SJSA1 (cell line): ENCODE results near the gene C17orf100. TPM values are rescaled to one million over a fixed set of nuclear protein-coding genes. Genes with fewer than 3 reads are reported as not detected.

Experiments used
- DNase-seq, 2 experiments: peaks; one replicate each; pipeline ENCODE4 v3.0.0-alpha.2; 2015 to 2020; ENCODE audit warnings: low spot score in 2 of 2, low read depth in 1 of 2
- H3K27ac ChIP-seq: fragments of 250-450 bp; sonication (Bioruptor Pico); 2 replicates; pipeline ENCODE4 v1.5.1; 2020; ENCODE audit warnings: mild to moderate bottlenecking, moderate library complexity
- H3K27me3 ChIP-seq: fragments of 250-450 bp; sonication (Bioruptor Pico); replicated peaks from 2 replicates; pipeline ENCODE4 v1.5.1; 2020; ENCODE audit warnings: mild to moderate bottlenecking, moderate library complexity
- H3K36me3 ChIP-seq: fragments of 250-450 bp; sonication (Bioruptor Pico); 2 replicates; pipeline ENCODE4 v1.5.1; 2020; ENCODE audit warnings: mild to moderate bottlenecking
- H3K4me1 ChIP-seq: fragments of 250-450 bp; sonication (Bioruptor Pico); replicated peaks from 2 replicates; pipeline ENCODE4 v1.6.1; 2021; ENCODE audit warnings: mild to moderate bottlenecking
- H3K4me3 ChIP-seq: fragments of 250-450 bp; sonication (Bioruptor Pico); 2 replicates; pipeline ENCODE4 v1.5.1; 2020; ENCODE audit warnings: mild to moderate bottlenecking
- H3K9me3 ChIP-seq: fragments of 250-450 bp; sonication (Bioruptor Pico); replicated peaks from 2 replicates; pipeline ENCODE4 v1.5.1; 2020; ENCODE audit warnings: mild to moderate bottlenecking
- total RNA-seq: library from RNA; depleted of rRNA; stranded (reverse); fragments of >200 nt; shearing (Covaris generic); gene quantifications from 2 replicates; pipeline ENCODE4 v1.2.3, GENCODE V29; 2014; rRNA removed

The C17orf100 gene
- 0.84 and 0.88 TPM in 2 replicates for total RNA-seq

DNA sequence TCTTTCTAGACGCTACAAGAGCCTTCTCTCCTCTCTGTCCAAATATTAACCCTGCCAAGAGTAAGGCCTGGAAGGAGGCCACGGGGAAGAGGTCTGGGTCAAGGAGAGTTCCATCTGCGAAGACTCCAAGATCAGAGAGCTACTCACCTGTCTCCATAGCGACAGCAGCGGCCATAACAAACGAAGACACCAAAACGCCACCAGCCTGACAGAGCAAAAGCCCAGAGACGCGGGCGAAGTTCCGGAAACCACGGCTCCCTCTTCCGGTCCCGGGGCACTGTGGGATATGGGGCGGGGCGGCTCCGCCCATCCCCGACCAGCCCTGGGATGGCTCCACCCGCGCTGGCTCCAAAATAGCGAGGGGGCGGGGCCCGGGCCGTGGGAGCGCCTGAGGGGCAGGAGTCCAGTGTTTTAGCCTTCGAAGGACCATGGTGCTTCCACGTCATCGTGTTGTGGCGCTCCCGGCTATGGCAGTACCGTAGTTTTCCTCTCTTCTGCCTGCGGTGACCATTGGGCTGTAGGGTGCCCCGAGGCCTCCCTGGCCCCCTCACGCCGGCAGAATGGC, at the start of gene C17orf100, which contains the start of gene MED31:
Gene C17orf100 (plus strand): TSS at position 409 of the 565 bp plus-strand sequence. CDS start 152 bp downstream, at position 561.
Gene MED31 (minus strand): TSS at position 252 of the 565 bp plus-strand sequence. CDS start 77 bp downstream, at position 175.
- DNase-seq: peak; percentile 95 to 96
- Histone ChIP-seq H3K27me3 (no peaks in the 10 kb centered on the region), H3K36me3 (peaks cover 23% of the 10 kb centered on the region), H3K9me3 (peaks cover 5% of the 10 kb centered on the region), H3K4me1 (peaks cover 22% of the 10 kb centered on the region), H3K4me3 (peak within 1 kb of the TSS; percentile 79), H3K27ac (peak within 1 kb of the TSS; percentile 97)

DNA sequence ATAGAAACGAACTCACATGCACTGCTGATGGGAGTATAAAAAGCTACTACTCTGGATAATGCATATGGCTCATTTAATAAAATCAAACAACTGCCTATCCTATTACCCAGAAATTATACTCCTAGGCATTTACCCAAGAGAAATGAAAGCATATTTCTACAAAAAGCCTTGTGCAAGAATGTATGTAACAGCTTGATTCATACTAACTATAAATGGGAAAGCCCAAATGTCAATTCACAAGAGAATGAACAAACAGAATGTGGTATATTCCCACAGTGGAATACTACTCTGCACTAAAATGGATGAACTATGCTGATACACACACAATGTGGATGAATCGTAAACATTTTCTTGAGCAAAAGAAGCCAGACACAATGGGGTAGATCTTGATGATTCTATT, 49.4 kb upstream of the C17orf100 start:
- Histone ChIP-seq H3K9me3 (no peaks in the 10 kb centered on the region), H3K4me3 (no peak overlapping the region), H3K36me3 (peaks cover 65% of the 10 kb centered on the region), H3K27me3 (no peaks in the 10 kb centered on the region), H3K27ac (no peak overlapping the region), H3K4me1 (peaks cover 39% of the 10 kb centered on the region)
- no peak for DNase-seq

DNA sequence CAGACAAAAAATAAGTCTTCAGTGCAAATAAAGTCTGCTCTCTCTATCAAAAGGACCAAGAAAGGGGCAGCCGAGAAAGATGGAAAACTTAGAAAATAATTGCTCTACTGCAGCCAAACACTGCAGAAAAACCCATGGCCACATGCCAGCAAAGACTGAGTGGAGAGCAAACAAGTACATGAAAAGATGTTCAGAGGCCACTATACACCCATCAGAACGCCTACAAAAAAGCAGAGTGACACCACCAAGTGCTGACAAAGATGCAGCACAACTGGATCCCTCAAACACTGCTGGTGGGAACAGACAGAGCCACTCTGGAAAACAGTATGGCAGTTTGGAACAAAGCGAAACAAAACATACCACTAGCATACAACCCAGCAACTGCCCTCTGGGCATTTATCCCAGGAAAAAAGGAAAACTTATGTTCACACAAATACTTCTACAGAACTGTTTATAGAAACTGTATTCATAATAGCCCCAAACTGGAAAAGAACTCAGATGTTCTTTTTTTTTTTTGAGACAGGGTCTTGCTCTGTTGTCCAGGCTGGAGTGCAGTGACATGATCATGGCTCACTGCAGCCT, 47.7 kb upstream of the C17orf100 start:
- H3K4me3 ChIP-seq: no peak overlapping the region
- peaks cover 30% of the 10 kb centered on the region for H3K4me1 ChIP-seq
- peak in 1 of 2 experiments; percentile 31 for DNase-seq
- H3K36me3 ChIP-seq: peaks cover 76% of the 10 kb centered on the region
- H3K27ac ChIP-seq: no peak overlapping the region; the same call in 1 of the 2 replicates
- no peaks in the 10 kb centered on the region for H3K9me3 ChIP-seq
- H3K27me3 ChIP-seq: no peaks in the 10 kb centered on the region

DNA sequence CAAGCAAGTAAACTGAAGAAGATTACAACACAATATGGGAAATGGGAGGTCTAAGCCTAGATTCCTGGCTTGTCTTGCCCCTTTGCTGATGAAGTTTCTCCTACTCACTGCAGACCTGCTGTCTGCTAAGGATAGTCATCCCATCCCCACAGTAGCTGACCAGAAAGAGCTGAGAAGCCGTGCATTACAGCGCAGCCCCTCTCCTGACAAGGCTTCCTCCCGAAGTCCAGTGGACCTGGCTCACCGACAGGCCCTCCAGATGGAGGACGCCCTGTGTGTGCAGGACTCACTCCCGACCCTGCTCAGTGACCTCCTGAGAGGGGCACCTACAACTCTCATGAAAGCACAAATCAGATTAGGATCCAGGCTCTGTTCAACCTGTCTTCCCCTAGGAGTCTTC, 46.4 kb upstream of the C17orf100 start:
- H3K27ac ChIP-seq: no peak overlapping the region
- no peak overlapping the region for H3K4me3 ChIP-seq
- H3K36me3 ChIP-seq: peaks cover 78% of the 10 kb centered on the region

DNA sequence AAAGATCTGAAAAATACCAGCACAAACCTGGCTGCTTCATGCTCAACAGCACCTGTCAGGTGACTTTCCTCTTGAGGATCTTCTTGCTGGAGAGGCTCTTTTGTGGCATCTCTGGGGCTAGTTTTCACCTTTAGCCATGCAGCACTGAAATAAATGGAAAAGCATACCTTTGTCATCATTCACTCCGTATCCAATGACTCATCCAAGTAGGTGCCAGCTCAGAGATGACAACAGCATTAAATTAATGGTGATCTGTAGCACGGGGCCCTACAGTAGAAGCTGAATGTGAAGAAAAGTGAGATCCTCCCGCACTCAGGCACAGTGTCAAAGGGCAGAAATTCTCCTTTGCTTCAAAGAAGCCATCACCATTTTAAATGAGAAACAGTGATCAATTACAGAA, 43.2 kb upstream of the C17orf100 start:
- Histone ChIP-seq H3K9me3 (no peaks in the 10 kb centered on the region), H3K27me3 (no peaks in the 10 kb centered on the region), H3K4me1 (peaks cover 13% of the 10 kb centered on the region), H3K27ac (no peak overlapping the region), H3K4me3 (no peak overlapping the region), H3K36me3 (peaks cover 62% of the 10 kb centered on the region)
- no peak for DNase-seq

More for the DNA sequence above, 46.4 kb upstream of the C17orf100 start:
- Histone ChIP-seq H3K9me3 (no peaks in the 10 kb centered on the region), H3K27me3 (no peaks in the 10 kb centered on the region), H3K4me1 (peaks cover 17% of the 10 kb centered on the region)
- no peak for DNase-seq

DNA sequence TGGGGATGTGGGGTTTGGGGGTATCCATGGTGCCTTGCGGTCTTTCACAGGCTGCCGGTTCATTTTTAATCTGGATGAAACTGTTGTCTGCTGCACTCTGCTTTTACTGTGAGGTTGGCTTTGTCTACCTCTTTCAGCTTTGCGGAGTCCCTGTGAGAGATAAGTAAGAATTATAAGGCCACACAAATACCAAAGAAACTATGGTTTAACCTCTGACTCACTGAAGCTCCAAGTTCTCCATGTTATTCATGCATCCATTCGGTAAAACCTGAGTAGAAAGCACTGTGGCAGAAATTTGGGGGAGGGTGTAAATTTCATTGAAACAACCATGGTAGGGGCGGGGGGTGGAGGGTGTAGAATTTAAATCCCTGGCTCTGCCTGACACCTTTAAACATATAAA, 41.6 kb upstream of the C17orf100 start:
- no peaks in the 10 kb centered on the region for H3K9me3 ChIP-seq
- no peak overlapping the region for H3K4me3 ChIP-seq
- peaks cover 18% of the 10 kb centered on the region for H3K4me1 ChIP-seq
- peaks cover 69% of the 10 kb centered on the region for H3K36me3 ChIP-seq
- no peaks in the 10 kb centered on the region for H3K27me3 ChIP-seq
- H3K27ac ChIP-seq: no peak overlapping the region
- no peak for DNase-seq

DNA sequence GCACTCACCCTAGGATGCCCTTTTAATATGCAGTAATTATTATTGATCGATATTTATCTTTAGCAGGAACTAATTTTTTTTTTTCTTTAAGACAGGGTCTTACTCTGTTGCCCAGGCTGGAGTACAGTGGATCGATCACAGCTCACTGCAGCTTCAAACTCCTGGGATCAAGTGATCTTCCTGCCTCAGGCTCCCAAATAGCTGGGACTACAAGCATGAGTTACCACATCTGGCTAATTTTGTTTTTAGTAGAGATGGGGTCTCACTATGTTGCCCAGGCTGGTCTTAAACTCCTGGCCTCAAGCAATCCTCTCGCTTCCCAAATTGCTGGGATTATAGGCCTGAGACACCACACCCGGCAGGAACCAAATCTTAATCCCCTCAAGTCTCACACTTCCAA, 40.3 kb upstream of the C17orf100 start:
- Histone ChIP-seq H3K27me3 (no peaks in the 10 kb centered on the region), H3K4me3 (no peak overlapping the region), H3K36me3 (peaks cover 63% of the 10 kb centered on the region), H3K9me3 (no peaks in the 10 kb centered on the region), H3K27ac (no peak overlapping the region), H3K4me1 (peaks cover 18% of the 10 kb centered on the region)
- no peak for DNase-seq

DNA sequence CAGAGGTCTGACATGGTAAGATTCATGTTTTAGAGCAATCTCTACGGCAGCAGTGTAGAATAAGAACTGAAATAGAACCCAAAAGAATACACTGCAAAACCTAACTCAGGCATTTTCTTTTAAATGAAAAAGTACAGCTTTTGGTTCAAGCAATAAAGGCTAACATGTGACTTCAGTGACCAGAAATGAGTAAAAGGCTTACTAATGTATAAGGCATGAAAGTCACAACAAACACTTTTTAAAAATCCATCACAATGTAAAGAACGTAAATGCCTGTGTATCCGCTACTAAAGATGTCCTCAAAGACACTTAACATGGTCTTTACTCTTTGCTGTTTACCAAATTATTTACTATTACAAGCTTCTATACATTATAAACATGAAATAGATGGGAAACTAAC, 27.6 kb upstream of the C17orf100 start:
- no peak for DNase-seq
- H3K4me3 ChIP-seq: no peak overlapping the region

DNA sequence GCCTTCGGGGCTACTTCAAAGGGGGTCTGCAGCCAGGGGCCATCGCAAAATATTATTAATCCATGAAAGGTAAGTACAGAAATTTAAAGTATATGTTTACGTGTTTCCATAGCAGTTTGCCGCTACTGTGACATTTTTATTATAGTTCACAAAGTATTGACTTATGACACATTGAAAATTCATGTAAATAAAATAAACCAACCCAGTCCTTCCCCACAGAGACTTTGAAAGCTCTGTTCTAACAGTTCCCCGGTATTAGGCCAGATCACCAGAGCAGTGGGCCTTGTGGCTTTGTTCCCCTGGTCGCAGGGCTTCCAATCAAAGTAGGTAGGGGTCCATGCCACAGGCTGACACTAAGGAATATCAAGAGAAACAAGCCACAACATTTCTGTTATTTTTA, 24.9 kb upstream of the C17orf100 start:
- no peak overlapping the region for H3K4me3 ChIP-seq
- no peaks in the 10 kb centered on the region for H3K27me3 ChIP-seq
- no peaks in the 10 kb centered on the region for H3K9me3 ChIP-seq
- peaks cover 30% of the 10 kb centered on the region for H3K4me1 ChIP-seq
- H3K36me3 ChIP-seq: peaks cover 71% of the 10 kb centered on the region
- peak overlapping the region; percentile 77 for H3K27ac ChIP-seq
- peak in 1 of 2 experiments; percentile 30 for DNase-seq

More for the DNA sequence above, 27.6 kb upstream of the C17orf100 start:
- Histone ChIP-seq H3K36me3 (peaks cover 75% of the 10 kb centered on the region), H3K9me3 (no peaks in the 10 kb centered on the region), H3K27me3 (no peaks in the 10 kb centered on the region), H3K4me1 (peaks cover 30% of the 10 kb centered on the region), H3K27ac (no peak overlapping the region)

DNA sequence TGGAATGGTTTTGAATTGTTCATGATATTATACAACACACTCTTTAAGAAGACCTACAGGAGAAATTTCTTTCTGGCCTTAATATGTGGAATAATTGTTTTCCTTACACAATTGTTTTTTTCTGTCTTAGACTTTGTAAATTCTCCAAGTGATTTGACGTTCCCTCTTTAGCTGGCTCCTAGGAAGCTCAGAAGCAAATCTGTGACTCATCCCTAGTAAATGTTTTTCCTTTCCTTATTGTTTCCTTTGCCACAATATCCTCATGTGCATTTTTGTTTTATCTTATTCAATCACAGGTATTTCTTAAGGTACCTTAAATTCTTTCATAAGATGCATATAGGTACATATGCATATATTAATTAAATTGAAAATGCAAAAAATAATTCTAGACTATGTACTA, 24.5 kb upstream of the C17orf100 start:
- H3K27me3 ChIP-seq: no peaks in the 10 kb centered on the region
- H3K9me3 ChIP-seq: no peaks in the 10 kb centered on the region
- H3K27ac ChIP-seq: peak overlapping the region; percentile 77
- peaks cover 70% of the 10 kb centered on the region for H3K36me3 ChIP-seq
- no peak overlapping the region for H3K4me3 ChIP-seq
- no peak for DNase-seq
- H3K4me1 ChIP-seq: peaks cover 30% of the 10 kb centered on the region

DNA sequence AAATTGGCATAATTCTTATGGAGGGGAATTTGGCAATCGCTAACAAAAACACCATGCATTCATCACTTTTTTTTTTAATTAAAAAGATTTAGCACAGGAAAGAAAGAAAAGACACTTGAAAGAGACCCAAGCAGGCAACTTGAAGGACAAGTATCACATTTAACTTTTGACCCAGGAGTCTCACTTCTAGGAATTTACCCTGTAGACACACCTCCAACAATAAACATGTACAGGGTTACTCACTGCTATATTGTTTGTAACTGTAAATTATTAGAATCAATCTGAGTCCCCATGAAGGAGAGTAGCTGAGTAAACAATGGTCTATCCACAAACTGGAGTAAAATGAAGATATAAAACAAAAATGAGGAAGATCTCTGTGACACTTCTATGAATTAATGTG, 21.2 kb upstream of the C17orf100 start:
- H3K4me1 ChIP-seq: peaks cover 19% of the 10 kb centered on the region
- H3K4me3 ChIP-seq: no peak overlapping the region
- peaks cover 71% of the 10 kb centered on the region for H3K36me3 ChIP-seq
- H3K27me3 ChIP-seq: no peaks in the 10 kb centered on the region; the same call in 1 of the 2 replicates
- no peak overlapping the region for H3K27ac ChIP-seq
- no peak for DNase-seq
- H3K9me3 ChIP-seq: peaks cover 4% of the 10 kb centered on the region; the same call in 1 of the 2 replicates

DNA sequence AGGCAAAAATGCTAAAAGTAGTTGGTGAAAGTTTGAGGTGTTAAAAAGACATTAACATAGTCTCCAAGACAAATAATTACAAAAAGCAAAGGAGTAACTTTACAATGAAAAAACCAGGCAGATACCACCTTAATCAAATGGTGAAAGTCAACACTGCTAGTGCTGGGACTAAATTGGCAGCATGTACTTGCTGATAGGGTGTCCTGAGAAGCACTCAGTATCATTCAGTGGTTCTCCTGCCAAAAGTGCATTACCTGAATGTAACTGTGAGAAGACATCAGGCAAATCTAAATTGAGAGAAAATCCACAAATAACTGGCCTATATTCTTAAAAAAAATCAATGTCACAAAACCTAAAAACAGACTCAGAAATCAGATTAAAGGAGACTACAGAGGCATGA, 19.0 kb upstream of the C17orf100 start:
- no peak overlapping the region for H3K27ac ChIP-seq
- H3K36me3 ChIP-seq: peaks cover 51% of the 10 kb centered on the region
- H3K4me1 ChIP-seq: peaks cover 3% of the 10 kb centered on the region; the same call in 1 of the 2 replicates
- DNase-seq: no peak
- H3K27me3 ChIP-seq: no peaks in the 10 kb centered on the region; the same call in 1 of the 2 replicates
- H3K9me3 ChIP-seq: peaks cover 4% of the 10 kb centered on the region; the same call in 1 of the 2 replicates
- H3K4me3 ChIP-seq: no peak overlapping the region

DNA sequence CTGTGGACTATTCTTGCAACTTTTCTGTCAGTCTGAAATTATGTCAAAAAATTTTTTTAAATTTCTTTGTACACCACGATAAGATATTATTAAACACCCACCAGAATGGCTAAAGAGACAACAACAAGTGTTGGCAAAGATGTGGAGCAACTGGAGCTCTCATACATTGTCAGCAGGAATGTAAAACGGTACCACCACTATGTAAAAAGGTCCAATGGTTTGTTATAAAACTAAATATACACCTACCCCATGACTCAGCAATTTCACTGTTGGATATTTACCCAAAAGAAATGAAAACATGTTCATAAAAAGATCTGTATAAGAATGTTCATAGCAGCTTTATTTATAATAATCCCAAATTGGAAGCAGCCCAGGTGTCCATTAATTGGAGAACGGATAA, 18.3 kb upstream of the C17orf100 start:
- H3K4me1 ChIP-seq: no peaks in the 10 kb centered on the region
- H3K27ac ChIP-seq: no peak overlapping the region
- no peak for DNase-seq
- peaks cover 44% of the 10 kb centered on the region for H3K36me3 ChIP-seq
- no peaks in the 10 kb centered on the region; the same call in 1 of the 2 replicates for H3K27me3 ChIP-seq
- H3K4me3 ChIP-seq: no peak overlapping the region
- peaks cover 4% of the 10 kb centered on the region; the same call in 1 of the 2 replicates for H3K9me3 ChIP-seq

DNA sequence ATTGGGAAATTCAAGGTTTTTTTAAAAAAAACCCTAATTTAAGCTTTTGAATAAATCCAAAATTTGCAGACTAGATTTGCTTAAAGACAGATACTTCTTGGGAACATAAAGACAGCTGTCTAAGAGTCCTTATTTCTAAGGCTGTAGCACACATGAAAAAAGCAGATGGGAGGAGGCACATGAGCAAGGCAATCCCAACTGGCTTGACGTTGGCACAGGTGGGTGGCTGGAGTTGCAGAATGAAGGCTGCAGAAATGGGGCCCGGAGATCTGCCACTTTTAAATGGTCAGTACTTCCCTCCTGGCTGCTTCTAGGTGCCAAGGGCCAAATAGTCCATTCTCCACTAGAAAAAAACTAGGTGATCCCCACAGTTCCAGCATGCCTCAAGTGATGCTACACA, 15.5 kb upstream of the C17orf100 start:
- Histone ChIP-seq H3K4me1 (peaks cover 10% of the 10 kb centered on the region), H3K9me3 (peaks cover 4% of the 10 kb centered on the region; the same call in 1 of the 2 replicates), H3K4me3 (no peak overlapping the region), H3K27me3 (no peaks in the 10 kb centered on the region; the same call in 1 of the 2 replicates), H3K27ac (no peak overlapping the region), H3K36me3 (peaks cover 35% of the 10 kb centered on the region)
- no peak for DNase-seq
